ENCODE results near the gene GPRIN3. TPM values are rescaled to one million over a fixed set of nuclear protein-coding genes. Genes with fewer than 3 reads are reported as not detected.

The GPRIN3 gene
- total and polyA plus RNA-seq, 10 of the 15 experiments (the other 5 are each of a cell fraction or from before 2014, with no cell fraction given) = under 0.01 to 0.05 (median 0.01) TPM; not detected in 6

DNA sequence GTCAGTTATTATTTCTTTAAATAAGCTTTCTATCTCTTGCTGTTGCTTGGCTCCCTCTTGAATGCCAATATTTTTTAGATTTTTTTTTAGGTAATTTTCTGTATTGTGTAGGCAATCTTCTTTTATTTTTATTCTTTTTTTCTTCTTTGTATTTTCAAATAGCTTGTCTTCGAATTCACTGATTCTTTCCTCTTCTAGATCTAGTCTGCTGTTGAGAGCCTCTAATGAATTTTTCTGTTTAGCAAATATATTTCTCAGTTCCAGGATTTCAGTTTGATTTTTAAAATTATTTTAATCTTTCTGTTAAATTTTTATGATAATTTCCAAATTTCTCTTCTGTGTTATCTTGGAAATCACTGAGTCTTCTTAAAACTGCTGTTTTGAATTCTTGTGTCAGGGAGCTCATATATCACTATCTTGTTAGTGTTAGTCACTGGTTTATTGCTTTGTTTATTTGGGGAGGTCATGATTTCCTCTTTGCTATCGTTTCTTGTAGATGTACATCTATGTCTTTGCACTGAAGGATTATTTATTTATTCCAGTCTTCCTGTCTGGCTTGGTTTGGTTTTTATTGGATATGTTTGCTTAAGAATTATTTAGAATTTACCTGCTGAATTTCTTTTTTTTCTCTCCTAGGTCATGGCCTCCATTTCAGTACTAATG lies 39.9 kb upstream of the GPRIN3 start:
- SMC1A ChIA-PET (ENCODE audit: uncharacterized antibody, unreplicated experiment) = no interaction called here
- in situ Hi-C loops (cut with MboI) = no loop called here

DNA sequence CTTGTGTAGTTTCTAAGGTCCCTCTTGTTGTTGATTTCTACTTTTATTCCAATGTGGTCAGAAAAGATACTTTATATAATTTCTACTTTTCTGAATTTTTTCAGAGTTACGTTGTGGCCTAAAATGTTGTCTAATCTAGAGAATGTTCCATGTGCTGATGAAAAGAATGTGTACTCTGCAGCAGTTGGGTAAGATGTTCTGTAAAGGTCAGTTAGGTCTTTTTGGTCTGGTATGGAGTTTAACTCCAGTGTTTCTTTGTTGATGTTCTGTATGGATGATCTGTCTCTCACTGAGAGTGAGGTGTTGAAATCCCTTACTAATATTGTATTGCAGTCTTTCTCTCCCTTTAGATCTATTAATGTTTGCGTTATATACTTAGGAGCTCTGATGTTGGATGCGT lies 37.0 kb upstream of the GPRIN3 start:
- in situ Hi-C loops (cut with MboI) (no loop called here), intact Hi-C loops (cut with micrococcal nuclease; ENCODE audit: unreplicated experiment) (no loop called here)
- ChIA-PET CTCF (no interaction called here), RAD21 (ENCODE audit: unreplicated experiment) (no interaction called here), POLR2A (no interaction called here), SMC1A (ENCODE audit: uncharacterized antibody, unreplicated experiment) (no interaction called here)
- no peak overlapping the region for H2AFZ ChIP-seq (ENCODE audit: control insufficient read depth, low read depth, low read length)
- no peaks in the 10 kb centered on the region for H4K20me1 ChIP-seq (ENCODE audit: control insufficient read depth, insufficient read depth)
- no peaks in the 10 kb centered on the region for H3K4me1 ChIP-seq (ENCODE audit: control insufficient read depth, insufficient read depth, low read length)
- H3K27me3 ChIP-seq (replicated peaks in 1 of 2; ENCODE audit: control insufficient read depth in 2 of 2, insufficient read depth in 2 of 2, low read length in 1 of 2) = no peaks in the 10 kb centered on the region
- no peak overlapping the region for H3K4me2 ChIP-seq (ENCODE audit: control insufficient read depth, insufficient read depth)
- no peak overlapping the region for H3K9ac ChIP-seq (ENCODE audit: control insufficient read depth, insufficient read depth, low read length)
- no peaks in the 10 kb centered on the region for H3K79me2 ChIP-seq (ENCODE audit: control insufficient read depth, insufficient read depth, low read length)
- WGBS (ENCODE audit: insufficient coverage, insufficient replicate concordance, low lambda C conversion rate, missing lambda C conversion rate) = 41% methylated on average over 3 of the region's 3 CpGs
- H3K4me3 ChIP-seq = no peak overlapping the region
- ATAC-seq (no peak), FAIRE-seq (no peak), DNase-seq (ENCODE audit: low read depth, low spot score) (no peak)
- H3K27ac ChIP-seq (ENCODE audit: control insufficient read depth, insufficient read depth) = no peak overlapping the region
- no TSS peak for BruUV-seq (replicated peaks)
- H3K36me3 ChIP-seq (ENCODE audit: control insufficient read depth in 2 of 2, insufficient read depth in 2 of 2, low read length in 1 of 2) = no peaks in the 10 kb centered on the region
- H3K9me3 ChIP-seq (replicated peaks; ENCODE audit: control insufficient read depth, insufficient read depth, low read length) = no peaks in the 10 kb centered on the region; the same call in 2 of the 3 replicates
- no peak for TF ChIP-seq HDAC2 (IDR thresholded peaks at IDR 0.05)
- TF ChIP-seq TCF3 (IDR thresholded peaks at IDR 0.05; ENCODE audit: borderline replicate concordance, insufficient read depth, low read depth, low read length) = no peak
- TF ChIP-seq BMI1 (IDR thresholded peaks at IDR 0.05; ENCODE audit: borderline replicate concordance) = no peak
- TF ChIP-seq IKZF1 (conservative IDR thresholded peaks at IDR 0.05) = no peak
- TF ChIP-seq CHD2 (IDR thresholded peaks at IDR 0.05; ENCODE audit: borderline replicate concordance, low read depth, low read length) = no peak
- TF ChIP-seq HDGF (IDR thresholded peaks at IDR 0.05) = no peak
- no peak for TF ChIP-seq TCF7 (IDR thresholded peaks at IDR 0.05; ENCODE audit: borderline replicate concordance)
- TF ChIP-seq, protein P1, sequence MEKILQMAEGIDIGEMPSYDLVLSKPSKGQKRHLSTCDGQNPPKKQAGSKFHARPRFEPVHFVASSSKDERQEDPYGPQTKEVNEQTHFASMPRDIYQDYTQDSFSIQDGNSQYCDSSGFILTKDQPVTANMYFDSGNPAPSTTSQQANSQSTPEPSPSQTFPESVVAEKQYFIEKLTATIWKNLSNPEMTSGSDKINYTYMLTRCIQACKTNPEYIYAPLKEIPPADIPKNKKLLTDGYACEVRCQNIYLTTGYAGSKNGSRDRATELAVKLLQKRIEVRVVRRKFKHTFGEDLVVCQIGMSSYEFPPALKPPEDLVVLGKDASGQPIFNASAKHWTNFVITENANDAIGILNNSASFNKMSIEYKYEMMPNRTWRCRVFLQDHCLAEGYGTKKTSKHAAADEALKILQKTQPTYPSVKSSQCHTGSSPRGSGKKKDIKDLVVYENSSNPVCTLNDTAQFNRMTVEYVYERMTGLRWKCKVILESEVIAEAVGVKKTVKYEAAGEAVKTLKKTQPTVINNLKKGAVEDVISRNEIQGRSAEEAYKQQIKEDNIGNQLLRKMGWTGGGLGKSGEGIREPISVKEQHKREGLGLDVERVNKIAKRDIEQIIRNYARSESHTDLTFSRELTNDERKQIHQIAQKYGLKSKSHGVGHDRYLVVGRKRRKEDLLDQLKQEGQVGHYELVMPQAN (conservative IDR thresholded peaks at IDR 0.05) = no peak
- TF ChIP-seq, protein P2, sequence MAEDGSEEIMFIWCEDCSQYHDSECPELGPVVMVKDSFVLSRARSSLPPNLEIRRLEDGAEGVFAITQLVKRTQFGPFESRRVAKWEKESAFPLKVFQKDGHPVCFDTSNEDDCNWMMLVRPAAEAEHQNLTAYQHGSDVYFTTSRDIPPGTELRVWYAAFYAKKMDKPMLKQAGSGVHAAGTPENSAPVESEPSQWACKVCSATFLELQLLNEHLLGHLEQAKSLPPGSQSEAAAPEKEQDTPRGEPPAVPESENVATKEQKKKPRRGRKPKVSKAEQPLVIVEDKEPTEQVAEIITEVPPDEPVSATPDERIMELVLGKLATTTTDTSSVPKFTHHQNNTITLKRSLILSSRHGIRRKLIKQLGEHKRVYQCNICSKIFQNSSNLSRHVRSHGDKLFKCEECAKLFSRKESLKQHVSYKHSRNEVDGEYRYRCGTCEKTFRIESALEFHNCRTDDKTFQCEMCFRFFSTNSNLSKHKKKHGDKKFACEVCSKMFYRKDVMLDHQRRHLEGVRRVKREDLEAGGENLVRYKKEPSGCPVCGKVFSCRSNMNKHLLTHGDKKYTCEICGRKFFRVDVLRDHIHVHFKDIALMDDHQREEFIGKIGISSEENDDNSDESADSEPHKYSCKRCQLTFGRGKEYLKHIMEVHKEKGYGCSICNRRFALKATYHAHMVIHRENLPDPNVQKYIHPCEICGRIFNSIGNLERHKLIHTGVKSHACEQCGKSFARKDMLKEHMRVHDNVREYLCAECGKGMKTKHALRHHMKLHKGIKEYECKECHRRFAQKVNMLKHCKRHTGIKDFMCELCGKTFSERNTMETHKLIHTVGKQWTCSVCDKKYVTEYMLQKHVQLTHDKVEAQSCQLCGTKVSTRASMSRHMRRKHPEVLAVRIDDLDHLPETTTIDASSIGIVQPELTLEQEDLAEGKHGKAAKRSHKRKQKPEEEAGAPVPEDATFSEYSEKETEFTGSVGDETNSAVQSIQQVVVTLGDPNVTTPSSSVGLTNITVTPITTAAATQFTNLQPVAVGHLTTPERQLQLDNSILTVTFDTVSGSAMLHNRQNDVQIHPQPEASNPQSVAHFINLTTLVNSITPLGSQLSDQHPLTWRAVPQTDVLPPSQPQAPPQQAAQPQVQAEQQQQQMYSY (CRISPR knock-in tag; IDR thresholded peaks at IDR 0.05) = no peak
- no peak for TF ChIP-seq RAD51 (IDR thresholded peaks at IDR 0.05)

More for the DNA sequence above, 39.9 kb upstream of the GPRIN3 start:
- no peak overlapping the region for H2AFZ ChIP-seq (ENCODE audit: control insufficient read depth, low read depth, low read length)
- H3K27ac ChIP-seq (ENCODE audit: control insufficient read depth, insufficient read depth) = no peak overlapping the region
- DNase-seq (ENCODE audit: low read depth, low spot score) (no peak), ATAC-seq (no peak), FAIRE-seq (no peak)
- H3K79me2 ChIP-seq (ENCODE audit: control insufficient read depth, insufficient read depth, low read length) = no peaks in the 10 kb centered on the region
- no peaks in the 10 kb centered on the region; the same call in 2 of the 3 replicates for H3K9me3 ChIP-seq (replicated peaks; ENCODE audit: control insufficient read depth, insufficient read depth, low read length)
- H4K20me1 ChIP-seq (ENCODE audit: control insufficient read depth, insufficient read depth) = no peaks in the 10 kb centered on the region
- RAD21 ChIA-PET (ENCODE audit: unreplicated experiment) = no interaction called here
- no TSS peak for BruUV-seq (replicated peaks)
- H3K9ac ChIP-seq (ENCODE audit: control insufficient read depth, insufficient read depth, low read length) = no peak overlapping the region
- H3K4me3 ChIP-seq = no peak overlapping the region
- no peaks in the 10 kb centered on the region for H3K4me1 ChIP-seq (ENCODE audit: control insufficient read depth, insufficient read depth, low read length)
- intact Hi-C loops (cut with micrococcal nuclease; ENCODE audit: unreplicated experiment) = no loop called here
- CTCF ChIA-PET = no interaction called here
- TF ChIP-seq POLR2A (IDR thresholded peaks at IDR 0.05; ENCODE audit: low read depth, low read length) = no peak
- no peak for TF ChIP-seq GATAD2B (conservative IDR thresholded peaks at IDR 0.05; ENCODE audit: low read depth)
- no peak for TF ChIP-seq ETV6 (conservative IDR thresholded peaks at IDR 0.05 in 1 of 2, IDR thresholded peaks at IDR 0.05 in 1 of 2; ENCODE audit: borderline replicate concordance in 1 of 2, low read depth in 1 of 2)
- no peak for TF ChIP-seq SUZ12 (IDR thresholded peaks at IDR 0.05; ENCODE audit: unreplicated experiment)
- TF ChIP-seq CEBPB (IDR thresholded peaks at IDR 0.05; ENCODE audit: borderline replicate concordance in 1 of 2, low read depth in 2 of 2, low read length in 2 of 2) = no peak
- 5% methylated on average over 2 of the region's 2 CpGs for WGBS (ENCODE audit: insufficient coverage, insufficient replicate concordance, low lambda C conversion rate, missing lambda C conversion rate)
- H3K36me3 ChIP-seq (ENCODE audit: control insufficient read depth in 2 of 2, insufficient read depth in 2 of 2, low read length in 1 of 2) = no peaks in the 10 kb centered on the region
- no peak overlapping the region for H3K4me2 ChIP-seq (ENCODE audit: control insufficient read depth, insufficient read depth)
- no peaks in the 10 kb centered on the region for H3K27me3 ChIP-seq (replicated peaks in 1 of 2; ENCODE audit: control insufficient read depth in 2 of 2, insufficient read depth in 2 of 2, low read length in 1 of 2)
- POLR2A ChIA-PET = no interaction called here
